GM19463 (cell line): ENCODE measurements around the gene TRPV5.

Experiments
- ATAC-seq: cut with Tn5 transposase; IDR thresholded peaks from one replicate; pipeline ENCODE4 v1.9.1; 2021; ENCODE audit warnings: mild to moderate bottlenecking, moderate library complexity; ENCODE audit not compliant: unreplicated experiment

TRPV5 gene

GRCh38 chr7:142910481-142910880, 23.1 kb downstream of the TRPV5 start:
- ATAC-seq: no peak

- ATAC-seq: no peak
Measured at GRCh38 chr7:142910031-142910433, 23.5 kb downstream of the TRPV5 start.

GRCh38 chr7:142908921-142909890, 24.3 kb downstream of the TRPV5 start:
- no peak for ATAC-seq

GRCh38 chr7:142908290-142908689, 25.3 kb downstream of the TRPV5 start:
- no peak for ATAC-seq

GRCh38 chr7:142906643-142907042, 26.9 kb downstream of the TRPV5 start:
- ATAC-seq: no peak

- ATAC-seq: no peak
Measured at GRCh38 chr7:142905759-142906158, 27.8 kb downstream of the TRPV5 start.

GRCh38 chr7:142904128-142904527, 29.4 kb downstream of the TRPV5 start:
- ATAC-seq: no peak

- no peak for ATAC-seq
Measured at GRCh38 chr7:142901426-142902259, 31.9 kb downstream of the TRPV5 start.

GRCh38 chr7:142899661-142900060, 33.9 kb downstream of the TRPV5 start:
- no peak for ATAC-seq

- no peak for ATAC-seq
Measured at GRCh38 chr7:142898377-142899170, 35.0 kb downstream of the TRPV5 start.

- no peak for ATAC-seq
Measured at GRCh38 chr7:142897691-142898090, 35.9 kb downstream of the TRPV5 start.

- no peak for ATAC-seq
Measured at GRCh38 chr7:142896741-142897379, 36.7 kb downstream of the TRPV5 start.

- no peak for ATAC-seq
Measured at GRCh38 chr7:142896151-142896550, 37.4 kb downstream of the TRPV5 start.

- no peak for ATAC-seq
Measured at GRCh38 chr7:142894985-142895593, 38.5 kb downstream of the TRPV5 start.

- no peak for ATAC-seq
Measured at GRCh38 chr7:142894112-142894984, 39.2 kb downstream of the TRPV5 start.

GRCh38 chr7:142892951-142893350, 40.6 kb downstream of the TRPV5 start:
- ATAC-seq: no peak

- no peak for ATAC-seq
Measured at GRCh38 chr7:142891490-142892082, 42.0 kb downstream of the TRPV5 start.

- no peak for ATAC-seq
Measured at GRCh38 chr7:142890874-142891485, 42.6 kb downstream of the TRPV5 start.
